ENCODE measurements around the gene GLIPR2. TPM values are rescaled to one million over a fixed set of nuclear protein-coding genes. Genes with fewer than 3 reads are reported as not detected.

GLIPR2 gene
- total and polyA plus RNA-seq, 2 donors (not counting 3 experiments of a cell fraction or from before 2014, with no cell fraction given), result 22.0 to 42.4 TPM

DNA sequence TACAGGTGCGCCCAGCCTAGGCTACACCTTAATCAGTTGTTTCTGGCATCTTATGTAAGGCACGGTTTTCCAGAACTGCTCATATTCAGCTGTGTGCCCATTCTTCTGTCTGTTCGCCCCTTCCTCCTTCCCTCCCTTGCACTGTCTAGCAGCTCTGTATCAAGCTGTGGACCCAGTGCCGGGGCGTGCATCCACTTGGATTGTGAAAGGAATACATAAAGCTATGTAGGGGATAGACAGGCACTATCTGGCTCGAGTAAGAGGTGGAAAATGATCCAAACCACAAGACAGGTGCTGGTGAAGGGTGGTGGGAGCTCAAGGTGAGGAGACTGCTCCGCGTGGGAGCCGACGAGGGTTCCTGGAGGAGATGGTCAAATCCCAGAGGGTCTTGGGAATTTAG is 2.0 kb downstream of the GLIPR2 start:
- Histone ChIP-seq H3K27ac (ENCODE audit: insufficient read depth, low read depth, low read length) (no peak overlapping the region), H3K36me3 (ENCODE audit: control insufficient read depth in 2 of 2, extremely low read depth in 1 of 2, insufficient read depth in 2 of 2, low read length in 2 of 2) (no peaks in the 10 kb centered on the region), H4K20me1 (replicated peaks; ENCODE audit: control insufficient read depth, extremely low read depth, insufficient read depth, low read length) (no peaks in the 10 kb centered on the region), H3K9ac (replicated peaks; ENCODE audit: extremely low read depth, insufficient read depth, low read length) (no peak overlapping the region), H3K4me3 (replicated peaks in 1 of 3; ENCODE audit: insufficient read depth in 1 of 3, low read depth in 1 of 3, low read length in 3 of 3) (no peak overlapping the region), H3K4me2 (ENCODE audit: insufficient read depth, low read length) (no peak overlapping the region), H3K9me3 (replicated peaks; ENCODE audit: control insufficient read depth, insufficient read depth, low read length) (no peaks in the 10 kb centered on the region), H2AFZ (ENCODE audit: low read depth, low read length) (no peak overlapping the region), H3K27me3 (ENCODE audit: control insufficient read depth in 2 of 2, insufficient read depth in 2 of 2, low read length in 2 of 2) (no peaks in the 10 kb centered on the region), H3K9me1 (replicated peaks; ENCODE audit: control insufficient read depth, extremely low read depth, insufficient read depth, low read length) (no peaks in the 10 kb centered on the region), H3K4me1 (ENCODE audit: control insufficient read depth, extremely low read depth, insufficient read depth, low read length) (peaks cover 11% of the 10 kb centered on the region), H3K79me2 (ENCODE audit: control insufficient read depth, insufficient read depth, low read length) (no peaks in the 10 kb centered on the region)
- BruUV-seq (replicated peaks), result no TSS peak
- TF ChIP-seq EZH2 (IDR thresholded peaks at IDR 0.05; ENCODE audit: borderline replicate concordance, low read depth, low read length, severe bottlenecking) (no peak), JUN (IDR thresholded peaks at IDR 0.05; ENCODE audit: borderline replicate concordance, insufficient read depth, insufficient read length, low read depth) (no peak), FOS (IDR thresholded peaks at IDR 0.05; ENCODE audit: borderline replicate concordance, insufficient read depth, low read length) (no peak), POLR2AphosphoS5 (IDR thresholded peaks at IDR 0.05; ENCODE audit: insufficient read depth, low read depth, low read length) (no peak), MYC (IDR thresholded peaks at IDR 0.05; ENCODE audit: low read depth, low read length) (no peak), GATA2 (IDR thresholded peaks at IDR 0.05; ENCODE audit: insufficient read depth, insufficient read length, low read depth, low read length) (no peak), POLR2A (IDR thresholded peaks at IDR 0.05; ENCODE audit: low read depth, low read length) (no peak), CTCF (IDR thresholded peaks at IDR 0.05; ENCODE audit: extremely low read depth in 1 of 2, insufficient read depth in 1 of 2, low read depth in 1 of 2, low read length in 2 of 2) (no peak)
- TF ChIP-seq, protein P1, sequence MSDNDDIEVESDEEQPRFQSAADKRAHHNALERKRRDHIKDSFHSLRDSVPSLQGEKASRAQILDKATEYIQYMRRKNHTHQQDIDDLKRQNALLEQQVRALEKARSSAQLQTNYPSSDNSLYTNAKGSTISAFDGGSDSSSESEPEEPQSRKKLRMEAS (IDR thresholded peaks at IDR 0.05; ENCODE audit: insufficient read depth, insufficient read length), result no peak
- ChIA-PET CTCF (interaction anchor here (1.3 to 8.0 kb wide), 2 partner anchors 21 to 27 kb away, joined by 3 to 76 read pairs; no protein-coding TSS in a partner anchor), POLR2A (no interaction called here)
- FAIRE-seq (no peak), DNase-seq (ENCODE audit: low read depth, low spot score) (no peak)
- dilution Hi-C loops (cut with MboI; ENCODE audit: extremely low pct_ligation_motif_present, low sequenced_read_pairs), result no loop called here
- intact Hi-C loops (cut with micrococcal nuclease), result no loop called here
